ENCODE results near the gene TFCP2L1. TPM values are rescaled to one million over a fixed set of nuclear protein-coding genes. Genes with fewer than 3 reads are reported as not detected.

The TFCP2L1 gene
- total RNA-seq, 1 experiment from 2014 or later, result 1.8 TPM

GRCh38 chr2:121283670-121284462 is 1.1 kb downstream of the TFCP2L1 start:
- no peak overlapping the region for H4K5ac ChIP-seq (ENCODE audit: insufficient read length, low read depth, low read length)
- H2AFZ ChIP-seq (ENCODE audit: low read length), result no peak overlapping the region
- H3K27ac ChIP-seq (ENCODE audit: insufficient read length, low read depth, low read length), result no peak overlapping the region
- no peaks in the 10 kb centered on the region for H4K20me1 ChIP-seq (ENCODE audit: control insufficient read depth, insufficient read depth, insufficient read length)
- H3K27me3 ChIP-seq (ENCODE audit: insufficient read depth, low read length), result peaks cover 10% of the 10 kb centered on the region; the same call in 1 of the 2 replicates
- Mint-ChIP-seq H3K9me3 (peaks cover 0 to 3% of the 10 kb centered on the region in 2 experiments; a peak in 1 of 5 replicates), H3K4me1 (peaks cover 7 to 10% of the 10 kb centered on the region in 2 experiments), H3K36me3 (ENCODE audit: insufficient read depth in 1 of 3, low read depth in 3 of 3) (no peaks in the 10 kb centered on the region), H3K4me3 (peak overlapping the region; percentile 65 to 86), H3K27me3 (ENCODE audit: low read depth) (peaks cover 54% of the 10 kb centered on the region), H3K27ac (no peak overlapping the region)
- no peaks in the 10 kb centered on the region for H3K9me3 ChIP-seq (ENCODE audit: control insufficient read depth, low read depth, low read length)
- no peak overlapping the region for H3K4ac ChIP-seq (ENCODE audit: low read depth, low read length)
- H2BK12ac ChIP-seq (ENCODE audit: insufficient read length, low read depth, low read length), result no peak overlapping the region
- H3K23me2 ChIP-seq (ENCODE audit: insufficient read length, low read depth, low read length, poor library complexity, severe bottlenecking), result peaks cover 3% of the 10 kb centered on the region
- no peak overlapping the region for H3K9ac ChIP-seq (ENCODE audit: extremely low read depth, insufficient read length, low read length)
- no peak overlapping the region for H2BK120ac ChIP-seq (ENCODE audit: low read depth, low read length, poor library complexity, severe bottlenecking)
- H3K18ac ChIP-seq (ENCODE audit: insufficient read length, low read depth, low read length), result no peak overlapping the region
- no peak overlapping the region for H2AK5ac ChIP-seq (ENCODE audit: insufficient read length, low read length)
- no peak overlapping the region for H4K91ac ChIP-seq (ENCODE audit: insufficient read length, low read depth, low read length)
- DNase-seq, result no peak
- no peak overlapping the region for H2BK20ac ChIP-seq (ENCODE audit: low read depth, low read length, poor library complexity, severe bottlenecking)
- H3T11ph ChIP-seq (ENCODE audit: low read length), result no peak overlapping the region
- no peak for TF ChIP-seq CTCF (conservative IDR thresholded peaks at IDR 0.05)
- no peaks in the 10 kb centered on the region for H3K4me1 ChIP-seq (ENCODE audit: insufficient read depth, low read length)
- no peak overlapping the region for H3K23ac ChIP-seq (ENCODE audit: insufficient read length, low read depth, low read length)
- no peaks in the 10 kb centered on the region for H3K79me2 ChIP-seq (ENCODE audit: insufficient read depth, low read length)
- no peak overlapping the region for H4K8ac ChIP-seq (replicated peaks; ENCODE audit: insufficient read length, low read depth, low read length)
- H3K14ac ChIP-seq (ENCODE audit: insufficient read depth, low read length), result no peak overlapping the region
- H2BK15ac ChIP-seq (ENCODE audit: low read depth, low read length), result no peak overlapping the region
- WGBS (ENCODE audit: extremely low coverage, insufficient read length, low lambda C conversion rate), result no CpG with 5 or more reads among the region's 12 CpGs
- H2BK5ac ChIP-seq (ENCODE audit: insufficient read length, low read length), result no peak overlapping the region
- H3K79me1 ChIP-seq (ENCODE audit: insufficient read depth, low read depth, low read length, poor library complexity, severe bottlenecking), result no peaks in the 10 kb centered on the region
- no peak overlapping the region for H3K56ac ChIP-seq (ENCODE audit: insufficient read length, low read depth, low read length)
- peak overlapping the region; percentile 29 for H3K4me2 ChIP-seq (ENCODE audit: insufficient read depth, insufficient read length, low read length)

Measured in H9 (cell line).